ENCODE results near the gene CH25H.

GRCh38 chr10:89171996-89172395 is 35.1 kb downstream of the CH25H start:
- TF ChIP-seq, protein P1, sequence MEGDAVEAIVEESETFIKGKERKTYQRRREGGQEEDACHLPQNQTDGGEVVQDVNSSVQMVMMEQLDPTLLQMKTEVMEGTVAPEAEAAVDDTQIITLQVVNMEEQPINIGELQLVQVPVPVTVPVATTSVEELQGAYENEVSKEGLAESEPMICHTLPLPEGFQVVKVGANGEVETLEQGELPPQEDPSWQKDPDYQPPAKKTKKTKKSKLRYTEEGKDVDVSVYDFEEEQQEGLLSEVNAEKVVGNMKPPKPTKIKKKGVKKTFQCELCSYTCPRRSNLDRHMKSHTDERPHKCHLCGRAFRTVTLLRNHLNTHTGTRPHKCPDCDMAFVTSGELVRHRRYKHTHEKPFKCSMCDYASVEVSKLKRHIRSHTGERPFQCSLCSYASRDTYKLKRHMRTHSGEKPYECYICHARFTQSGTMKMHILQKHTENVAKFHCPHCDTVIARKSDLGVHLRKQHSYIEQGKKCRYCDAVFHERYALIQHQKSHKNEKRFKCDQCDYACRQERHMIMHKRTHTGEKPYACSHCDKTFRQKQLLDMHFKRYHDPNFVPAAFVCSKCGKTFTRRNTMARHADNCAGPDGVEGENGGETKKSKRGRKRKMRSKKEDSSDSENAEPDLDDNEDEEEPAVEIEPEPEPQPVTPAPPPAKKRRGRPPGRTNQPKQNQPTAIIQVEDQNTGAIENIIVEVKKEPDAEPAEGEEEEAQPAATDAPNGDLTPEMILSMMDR (IDR thresholded peaks at IDR 0.05) = no peak
- TF ChIP-seq POLR2AphosphoS5 (IDR thresholded peaks at IDR 0.05; ENCODE audit: low read depth, low read length) = no peak
- no peak for TF ChIP-seq REST (IDR thresholded peaks at IDR 0.05; ENCODE audit: insufficient read depth in 1 of 2, low read depth in 2 of 2, low read length in 1 of 2)
- TF ChIP-seq TCF7L2 (IDR thresholded peaks at IDR 0.05; ENCODE audit: low read depth, low read length) = no peak
- no peak for TF ChIP-seq SIN3A (IDR thresholded peaks at IDR 0.05; ENCODE audit: borderline replicate concordance, insufficient read depth, low read depth, low read length)

Measured in Panc1 (cell line).